ENCODE data around the gene ESF1. TPM values are rescaled to one million over a fixed set of nuclear protein-coding genes. Genes with fewer than 3 reads are reported as not detected.
A peak's percentile ranks its signal among the peaks of the same experiment; 100 is the strongest.

ESF1 gene
- total and polyA plus RNA-seq, 9 of the 15 experiments (the other 6 are each of a cell fraction or from before 2014, with no cell fraction given), result 7.0 to 30.4 (median 18.6) TPM

DNA sequence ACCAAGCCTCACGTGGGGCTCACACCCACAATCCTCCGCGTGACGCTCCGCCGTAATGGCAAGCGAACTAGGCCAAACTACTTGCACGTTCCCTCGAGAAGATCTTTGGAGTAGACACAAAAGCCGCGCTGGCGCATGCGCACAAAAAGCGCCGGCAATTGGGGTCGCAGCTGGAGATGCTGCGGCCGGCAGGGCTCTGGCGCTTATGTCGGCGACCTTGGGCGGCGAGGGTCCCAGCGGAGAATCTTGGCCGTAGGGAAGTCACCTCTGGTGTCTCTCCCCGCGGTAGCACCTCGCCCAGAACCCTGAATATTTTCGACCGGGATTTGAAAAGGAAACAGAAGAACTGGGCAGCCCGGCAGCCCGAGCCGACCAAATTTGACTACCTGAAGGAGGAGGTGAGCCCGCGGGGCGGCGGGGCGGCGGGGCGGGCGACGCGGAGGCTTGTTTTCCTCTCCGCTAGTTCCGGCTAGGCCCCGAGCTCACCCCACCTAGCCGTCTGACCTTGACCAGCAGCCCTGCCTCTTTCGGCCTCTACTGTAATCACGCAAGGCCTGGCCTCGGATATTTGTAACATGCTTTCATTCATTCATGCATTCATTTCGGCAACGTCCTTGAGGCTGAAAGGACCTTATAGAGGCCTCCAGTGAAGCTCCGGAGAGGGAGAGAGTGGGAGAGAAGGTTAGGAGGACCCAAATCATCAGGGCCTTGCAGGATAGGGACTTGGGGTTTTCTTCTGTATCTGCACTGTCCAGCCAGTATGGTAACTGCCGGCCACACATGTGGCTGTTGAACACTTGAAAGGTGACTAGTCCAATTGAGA is at the start of gene ESF1, which contains the start of gene NDUFAF5 (continued):
- TF ChIP-seq, protein P1, sequence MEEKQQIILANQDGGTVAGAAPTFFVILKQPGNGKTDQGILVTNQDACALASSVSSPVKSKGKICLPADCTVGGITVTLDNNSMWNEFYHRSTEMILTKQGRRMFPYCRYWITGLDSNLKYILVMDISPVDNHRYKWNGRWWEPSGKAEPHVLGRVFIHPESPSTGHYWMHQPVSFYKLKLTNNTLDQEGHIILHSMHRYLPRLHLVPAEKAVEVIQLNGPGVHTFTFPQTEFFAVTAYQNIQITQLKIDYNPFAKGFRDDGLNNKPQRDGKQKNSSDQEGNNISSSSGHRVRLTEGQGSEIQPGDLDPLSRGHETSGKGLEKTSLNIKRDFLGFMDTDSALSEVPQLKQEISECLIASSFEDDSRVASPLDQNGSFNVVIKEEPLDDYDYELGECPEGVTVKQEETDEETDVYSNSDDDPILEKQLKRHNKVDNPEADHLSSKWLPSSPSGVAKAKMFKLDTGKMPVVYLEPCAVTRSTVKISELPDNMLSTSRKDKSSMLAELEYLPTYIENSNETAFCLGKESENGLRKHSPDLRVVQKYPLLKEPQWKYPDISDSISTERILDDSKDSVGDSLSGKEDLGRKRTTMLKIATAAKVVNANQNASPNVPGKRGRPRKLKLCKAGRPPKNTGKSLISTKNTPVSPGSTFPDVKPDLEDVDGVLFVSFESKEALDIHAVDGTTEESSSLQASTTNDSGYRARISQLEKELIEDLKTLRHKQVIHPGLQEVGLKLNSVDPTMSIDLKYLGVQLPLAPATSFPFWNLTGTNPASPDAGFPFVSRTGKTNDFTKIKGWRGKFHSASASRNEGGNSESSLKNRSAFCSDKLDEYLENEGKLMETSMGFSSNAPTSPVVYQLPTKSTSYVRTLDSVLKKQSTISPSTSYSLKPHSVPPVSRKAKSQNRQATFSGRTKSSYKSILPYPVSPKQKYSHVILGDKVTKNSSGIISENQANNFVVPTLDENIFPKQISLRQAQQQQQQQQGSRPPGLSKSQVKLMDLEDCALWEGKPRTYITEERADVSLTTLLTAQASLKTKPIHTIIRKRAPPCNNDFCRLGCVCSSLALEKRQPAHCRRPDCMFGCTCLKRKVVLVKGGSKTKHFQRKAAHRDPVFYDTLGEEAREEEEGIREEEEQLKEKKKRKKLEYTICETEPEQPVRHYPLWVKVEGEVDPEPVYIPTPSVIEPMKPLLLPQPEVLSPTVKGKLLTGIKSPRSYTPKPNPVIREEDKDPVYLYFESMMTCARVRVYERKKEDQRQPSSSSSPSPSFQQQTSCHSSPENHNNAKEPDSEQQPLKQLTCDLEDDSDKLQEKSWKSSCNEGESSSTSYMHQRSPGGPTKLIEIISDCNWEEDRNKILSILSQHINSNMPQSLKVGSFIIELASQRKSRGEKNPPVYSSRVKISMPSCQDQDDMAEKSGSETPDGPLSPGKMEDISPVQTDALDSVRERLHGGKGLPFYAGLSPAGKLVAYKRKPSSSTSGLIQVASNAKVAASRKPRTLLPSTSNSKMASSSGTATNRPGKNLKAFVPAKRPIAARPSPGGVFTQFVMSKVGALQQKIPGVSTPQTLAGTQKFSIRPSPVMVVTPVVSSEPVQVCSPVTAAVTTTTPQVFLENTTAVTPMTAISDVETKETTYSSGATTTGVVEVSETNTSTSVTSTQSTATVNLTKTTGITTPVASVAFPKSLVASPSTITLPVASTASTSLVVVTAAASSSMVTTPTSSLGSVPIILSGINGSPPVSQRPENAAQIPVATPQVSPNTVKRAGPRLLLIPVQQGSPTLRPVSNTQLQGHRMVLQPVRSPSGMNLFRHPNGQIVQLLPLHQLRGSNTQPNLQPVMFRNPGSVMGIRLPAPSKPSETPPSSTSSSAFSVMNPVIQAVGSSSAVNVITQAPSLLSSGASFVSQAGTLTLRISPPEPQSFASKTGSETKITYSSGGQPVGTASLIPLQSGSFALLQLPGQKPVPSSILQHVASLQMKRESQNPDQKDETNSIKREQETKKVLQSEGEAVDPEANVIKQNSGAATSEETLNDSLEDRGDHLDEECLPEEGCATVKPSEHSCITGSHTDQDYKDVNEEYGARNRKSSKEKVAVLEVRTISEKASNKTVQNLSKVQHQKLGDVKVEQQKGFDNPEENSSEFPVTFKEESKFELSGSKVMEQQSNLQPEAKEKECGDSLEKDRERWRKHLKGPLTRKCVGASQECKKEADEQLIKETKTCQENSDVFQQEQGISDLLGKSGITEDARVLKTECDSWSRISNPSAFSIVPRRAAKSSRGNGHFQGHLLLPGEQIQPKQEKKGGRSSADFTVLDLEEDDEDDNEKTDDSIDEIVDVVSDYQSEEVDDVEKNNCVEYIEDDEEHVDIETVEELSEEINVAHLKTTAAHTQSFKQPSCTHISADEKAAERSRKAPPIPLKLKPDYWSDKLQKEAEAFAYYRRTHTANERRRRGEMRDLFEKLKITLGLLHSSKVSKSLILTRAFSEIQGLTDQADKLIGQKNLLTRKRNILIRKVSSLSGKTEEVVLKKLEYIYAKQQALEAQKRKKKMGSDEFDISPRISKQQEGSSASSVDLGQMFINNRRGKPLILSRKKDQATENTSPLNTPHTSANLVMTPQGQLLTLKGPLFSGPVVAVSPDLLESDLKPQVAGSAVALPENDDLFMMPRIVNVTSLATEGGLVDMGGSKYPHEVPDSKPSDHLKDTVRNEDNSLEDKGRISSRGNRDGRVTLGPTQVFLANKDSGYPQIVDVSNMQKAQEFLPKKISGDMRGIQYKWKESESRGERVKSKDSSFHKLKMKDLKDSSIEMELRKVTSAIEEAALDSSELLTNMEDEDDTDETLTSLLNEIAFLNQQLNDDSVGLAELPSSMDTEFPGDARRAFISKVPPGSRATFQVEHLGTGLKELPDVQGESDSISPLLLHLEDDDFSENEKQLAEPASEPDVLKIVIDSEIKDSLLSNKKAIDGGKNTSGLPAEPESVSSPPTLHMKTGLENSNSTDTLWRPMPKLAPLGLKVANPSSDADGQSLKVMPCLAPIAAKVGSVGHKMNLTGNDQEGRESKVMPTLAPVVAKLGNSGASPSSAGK (IDR thresholded peaks at IDR 0.05), result peak; percentile 49
- TF ChIP-seq, protein P2, sequence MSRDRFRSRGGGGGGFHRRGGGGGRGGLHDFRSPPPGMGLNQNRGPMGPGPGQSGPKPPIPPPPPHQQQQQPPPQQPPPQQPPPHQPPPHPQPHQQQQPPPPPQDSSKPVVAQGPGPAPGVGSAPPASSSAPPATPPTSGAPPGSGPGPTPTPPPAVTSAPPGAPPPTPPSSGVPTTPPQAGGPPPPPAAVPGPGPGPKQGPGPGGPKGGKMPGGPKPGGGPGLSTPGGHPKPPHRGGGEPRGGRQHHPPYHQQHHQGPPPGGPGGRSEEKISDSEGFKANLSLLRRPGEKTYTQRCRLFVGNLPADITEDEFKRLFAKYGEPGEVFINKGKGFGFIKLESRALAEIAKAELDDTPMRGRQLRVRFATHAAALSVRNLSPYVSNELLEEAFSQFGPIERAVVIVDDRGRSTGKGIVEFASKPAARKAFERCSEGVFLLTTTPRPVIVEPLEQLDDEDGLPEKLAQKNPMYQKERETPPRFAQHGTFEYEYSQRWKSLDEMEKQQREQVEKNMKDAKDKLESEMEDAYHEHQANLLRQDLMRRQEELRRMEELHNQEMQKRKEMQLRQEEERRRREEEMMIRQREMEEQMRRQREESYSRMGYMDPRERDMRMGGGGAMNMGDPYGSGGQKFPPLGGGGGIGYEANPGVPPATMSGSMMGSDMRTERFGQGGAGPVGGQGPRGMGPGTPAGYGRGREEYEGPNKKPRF (IDR thresholded peaks at IDR 0.05; ENCODE audit: low read depth, low read length), result no peak
- TF ChIP-seq ZNF384 (IDR thresholded peaks at IDR 0.05; ENCODE audit: low read depth, low read length) (no peak), ZNF165 (CRISPR knock-in tag; IDR thresholded peaks at IDR 0.05; ENCODE audit: borderline replicate concordance) (no peak), RFX1 (IDR thresholded peaks at IDR 0.05) (no peak), DDX20 (tag; IDR thresholded peaks at IDR 0.05; ENCODE audit: low read depth) (no peak), HMG20B (CRISPR knock-in tag; IDR thresholded peaks at IDR 0.05) (no peak), ZNF197 (CRISPR knock-in tag; IDR thresholded peaks at IDR 0.05; ENCODE audit: low read depth) (no peak), ZNF507 (tag; conservative IDR thresholded peaks at IDR 0.05) (no peak), TCFL5 (CRISPR knock-in tag; conservative IDR thresholded peaks at IDR 0.05) (no peak), ZNF134 (CRISPR knock-in tag; conservative IDR thresholded peaks at IDR 0.05) (no peak), HCFC1 (IDR thresholded peaks at IDR 0.05; ENCODE audit: low read depth, low read length) (peak; percentile 76), ZNF121 (CRISPR knock-in tag; conservative IDR thresholded peaks at IDR 0.05) (no peak), TFAP4 (CRISPR knock-in tag; IDR thresholded peaks at IDR 0.05; ENCODE audit: borderline replicate concordance) (peak; percentile 81)

Data from K562 (cell line).